Inflammatory macrophage treated with lipopolysaccharide for 4 hours (primary cell): Measurements from ENCODE around the gene MST1.
"Not testable (repeated sequence)": the region's sequence is repeated elsewhere in the genome, so short reads cannot be mapped to it uniquely, and the experiment has no call there.

Source experiments
- DNase-seq: peaks from one replicate; pipeline ENCODE4 v3.0.0-alpha.2; 2020

Gene MST1

GRCh38 chr3:49700453-49701128, 11.3 kb upstream of the MST1 start:
- DNase-seq = no peak

GRCh38 chr3:49700014-49700413, 10.7 kb upstream of the MST1 start:
- no peak for DNase-seq

DNA sequence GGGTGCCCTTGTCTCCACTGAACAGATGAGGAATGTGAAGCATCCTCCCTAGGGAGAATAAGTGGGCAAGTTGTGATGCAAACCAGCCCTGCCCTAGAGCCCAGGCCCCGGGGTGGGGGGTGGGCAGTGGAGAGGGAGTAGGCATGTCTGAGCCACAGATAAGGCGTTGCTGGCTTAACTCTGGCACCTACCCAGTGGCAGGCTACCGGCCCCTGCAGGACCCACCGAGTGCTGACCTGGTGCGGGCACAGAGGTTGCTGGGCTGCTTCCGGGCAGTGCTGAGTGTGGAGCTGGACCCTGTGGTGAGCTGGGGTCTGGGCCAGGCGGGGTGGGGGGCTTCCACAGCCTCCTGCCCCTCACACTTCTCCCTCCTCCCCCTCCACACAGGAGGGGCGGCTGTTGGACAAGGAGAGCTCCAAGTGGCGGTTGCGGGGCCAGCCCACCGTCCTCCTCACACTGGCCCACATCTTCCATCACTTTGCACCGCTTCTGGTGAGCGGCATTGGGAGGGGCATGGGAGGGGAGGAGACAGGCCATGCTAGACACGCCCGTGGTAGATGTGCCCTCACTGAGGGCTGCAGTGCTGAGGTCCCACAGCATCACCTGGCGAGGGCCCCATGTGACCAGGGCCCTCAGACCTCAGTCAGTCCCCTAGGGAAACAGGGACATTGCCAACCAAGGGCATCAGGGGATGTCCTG, 10.2 kb upstream of the MST1 start:
- no peak for DNase-seq

DNA sequence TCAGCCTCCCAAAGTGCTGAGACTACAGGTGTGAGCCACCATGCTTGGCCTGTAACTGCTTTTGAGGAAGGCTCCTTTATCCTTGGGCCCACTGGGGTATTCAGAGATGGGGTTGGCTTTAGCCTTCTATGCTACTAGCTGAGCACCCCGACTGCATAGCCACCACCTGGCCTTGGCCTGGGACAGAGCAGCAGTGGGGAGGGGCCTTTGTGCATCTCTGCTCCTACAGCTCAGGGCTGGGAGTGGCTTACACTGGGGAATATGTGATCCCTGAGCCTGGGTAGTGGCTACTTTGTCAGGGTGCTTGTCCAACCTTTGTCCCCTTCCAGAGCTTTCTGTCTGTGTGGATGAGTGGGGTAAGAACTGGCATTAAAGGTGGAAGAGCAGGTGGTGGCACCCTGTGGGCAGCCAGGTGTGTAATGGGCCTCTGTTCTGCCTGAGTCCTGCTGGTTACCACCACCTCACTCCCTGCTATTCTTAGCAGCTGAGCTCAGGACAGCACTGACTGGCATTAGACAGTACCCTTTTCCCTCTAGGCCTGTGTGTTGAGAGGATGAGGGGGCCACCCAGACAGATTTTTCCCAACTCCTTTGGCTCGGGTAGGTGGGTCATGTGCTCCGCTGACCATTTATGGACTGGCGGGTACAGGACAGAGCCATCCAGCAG, 6.2 kb upstream of the MST1 start:
- DNase-seq = not testable (repeated sequence)

GRCh38 chr3:49694409-49695070, 5.3 kb upstream of the MST1 start:
- not testable (repeated sequence) for DNase-seq

DNA sequence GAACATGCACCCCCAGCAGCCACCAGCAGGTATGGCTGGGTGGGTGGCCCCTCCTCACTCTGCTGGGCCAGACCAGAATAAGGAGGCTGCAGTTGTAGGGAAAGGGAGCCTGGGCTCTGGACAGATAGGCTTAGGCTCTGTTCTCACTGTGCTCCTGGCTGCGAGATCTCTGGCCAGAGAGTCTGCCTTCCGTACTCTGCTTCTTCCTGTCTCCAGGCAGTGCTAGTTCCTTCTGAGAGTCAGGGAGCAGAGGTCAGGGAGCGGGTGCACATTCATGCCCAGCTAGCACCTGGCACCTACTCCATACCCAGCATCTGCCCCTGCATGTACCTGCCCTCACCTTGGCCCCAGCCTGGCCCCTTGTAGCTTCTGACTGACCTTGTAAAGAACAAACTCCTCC, 2.2 kb upstream of the MST1 start:
- DNase-seq = not testable (repeated sequence)

GRCh38 chr3:49690856-49691255, 1.6 kb upstream of the MST1 start:
- DNase-seq = not testable (repeated sequence)

DNA sequence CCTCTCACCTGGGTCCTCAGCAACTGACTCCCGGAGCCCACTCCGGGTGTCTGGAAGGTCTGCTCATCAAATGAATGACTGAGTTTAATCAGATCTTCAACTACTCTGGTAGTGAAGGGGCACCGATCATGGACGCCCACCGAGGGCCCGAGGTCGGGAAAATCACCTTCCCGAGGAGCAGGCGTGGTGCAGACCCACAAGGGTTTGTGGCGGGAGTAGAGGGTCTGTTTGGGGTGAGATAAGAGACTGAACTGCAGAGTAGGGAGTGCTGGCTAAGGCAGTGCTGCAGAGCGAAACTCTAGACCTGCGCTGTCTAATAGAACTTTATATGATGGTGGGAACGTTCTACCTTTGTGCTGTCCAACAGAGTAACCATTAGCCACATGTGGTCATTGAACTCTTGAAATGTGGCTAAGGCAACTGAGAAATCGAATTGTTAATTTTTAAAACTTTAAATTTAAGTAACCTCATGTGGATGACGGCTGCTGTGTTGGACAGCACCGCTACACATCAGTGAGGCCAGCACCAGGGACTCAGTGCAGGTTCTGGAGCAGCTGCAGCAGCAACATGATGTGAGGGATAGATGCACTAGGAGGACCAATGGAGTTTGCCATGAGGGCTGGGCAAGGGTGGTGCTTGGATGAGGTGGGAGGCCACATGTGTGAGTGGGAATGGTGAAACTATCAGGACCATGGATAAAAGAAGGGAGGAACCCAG, 792 bp upstream of the MST1 start:
- not testable (repeated sequence) for DNase-seq

- DNase-seq = not testable (repeated sequence)
Observed at GRCh38 chr3:49688338-49689045, 782 bp downstream of the MST1 start.

GRCh38 chr3:49687424-49687795, 1.9 kb downstream of the MST1 start:
- DNase-seq = not testable (repeated sequence)

DNA sequence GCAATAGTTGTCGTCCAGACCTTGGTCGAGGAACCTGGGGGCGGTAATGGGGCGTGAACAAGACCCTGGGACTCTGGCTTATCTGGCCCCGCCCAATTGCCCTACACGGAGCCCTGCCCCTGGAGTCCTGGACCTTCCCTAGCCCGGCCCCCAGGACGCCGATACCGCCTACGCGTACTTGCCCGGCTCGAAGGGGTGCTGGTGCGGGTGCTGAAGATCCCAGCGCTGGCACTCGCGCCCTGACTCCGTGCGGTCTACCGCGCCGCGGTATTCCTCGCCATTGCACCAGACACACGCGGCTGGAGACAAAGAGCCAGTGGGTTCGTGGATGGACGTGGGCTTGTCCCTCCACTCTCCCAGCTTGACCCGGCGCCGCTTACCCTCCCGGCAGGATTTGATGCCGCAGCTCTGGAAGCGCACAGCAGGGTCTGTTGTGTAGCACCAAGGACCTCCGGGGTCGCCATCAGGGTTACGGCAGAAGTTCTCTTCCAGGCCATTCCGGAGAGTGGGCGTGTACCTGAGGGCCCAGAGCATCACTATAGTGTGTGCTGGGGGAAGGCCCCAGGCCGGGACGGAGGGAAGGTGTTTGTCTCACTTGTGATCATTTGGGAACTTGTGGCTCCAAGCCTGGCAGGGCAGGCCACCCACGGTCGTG, 2.4 kb downstream of the MST1 start:
- peak; percentile 34 for DNase-seq

- not testable (repeated sequence) for DNase-seq
Observed at GRCh38 chr3:49686346-49686745, 2.9 kb downstream of the MST1 start.

GRCh38 chr3:49685846-49686245, 3.4 kb downstream of the MST1 start:
- not testable (repeated sequence) for DNase-seq

DNA sequence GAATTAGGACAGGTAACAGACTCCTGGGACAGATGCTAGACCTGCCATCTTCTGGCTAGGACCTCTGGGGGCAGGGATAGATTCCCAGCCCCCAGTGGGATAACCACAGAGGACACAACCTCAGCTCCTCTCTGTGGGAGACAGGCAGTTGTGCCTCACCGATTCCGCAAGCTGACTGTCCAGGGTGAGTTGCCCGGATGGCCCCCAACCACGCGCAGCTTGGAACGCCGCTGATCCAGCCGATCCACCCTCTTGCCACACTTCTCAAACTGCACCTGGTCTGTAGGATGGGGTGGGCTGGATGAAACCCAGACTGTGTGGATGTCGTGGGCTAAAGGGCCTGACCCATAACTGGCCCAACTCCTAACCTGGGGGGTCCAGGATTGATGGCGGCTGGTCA, 4.2 kb downstream of the MST1 start:
- not testable (repeated sequence) for DNase-seq

GRCh38 chr3:49684453-49684852, 4.8 kb downstream of the MST1 start:
- not testable (repeated sequence) for DNase-seq

DNA sequence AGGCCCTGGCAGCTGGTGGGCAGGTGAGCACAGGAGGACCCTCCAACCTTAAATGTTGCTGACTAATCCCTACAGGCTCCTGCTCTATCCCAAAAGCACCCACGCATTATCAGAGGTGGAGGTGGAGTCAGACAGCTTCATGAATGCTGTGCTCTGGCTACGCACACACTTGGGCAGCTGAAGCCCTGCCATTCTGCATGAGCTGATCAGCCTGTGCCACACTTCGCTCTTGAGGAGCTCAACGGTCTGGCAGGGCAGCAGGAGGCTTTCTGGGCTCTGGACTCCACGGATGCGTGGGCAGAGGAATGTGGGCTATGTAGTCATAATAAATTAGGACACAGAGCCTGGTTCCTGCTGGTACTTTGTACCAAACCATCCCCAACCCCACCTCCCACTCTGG, 6.1 kb downstream of the MST1 start:
- DNase-seq = no peak

DNA sequence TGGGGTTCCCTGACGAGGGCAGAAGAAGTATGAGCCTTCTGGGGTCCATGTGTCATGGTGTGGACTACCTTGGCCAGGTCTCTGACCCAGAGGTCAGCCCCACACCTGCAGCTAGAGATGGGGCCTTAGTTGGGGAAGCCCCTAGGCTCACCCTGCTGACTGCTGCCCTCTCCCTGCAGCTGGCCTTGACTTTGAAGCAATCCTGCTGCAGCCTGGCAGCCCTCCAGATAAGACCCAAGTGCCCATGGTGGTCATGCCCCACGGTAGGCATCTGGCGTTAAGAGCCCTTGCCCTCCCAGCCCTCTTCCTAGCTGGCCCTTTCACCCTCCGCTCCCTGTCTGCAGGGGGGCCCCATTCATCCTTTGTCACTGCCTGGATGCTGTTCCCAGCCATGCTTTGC, 7.7 kb downstream of the MST1 start:
- no peak for DNase-seq

DNA sequence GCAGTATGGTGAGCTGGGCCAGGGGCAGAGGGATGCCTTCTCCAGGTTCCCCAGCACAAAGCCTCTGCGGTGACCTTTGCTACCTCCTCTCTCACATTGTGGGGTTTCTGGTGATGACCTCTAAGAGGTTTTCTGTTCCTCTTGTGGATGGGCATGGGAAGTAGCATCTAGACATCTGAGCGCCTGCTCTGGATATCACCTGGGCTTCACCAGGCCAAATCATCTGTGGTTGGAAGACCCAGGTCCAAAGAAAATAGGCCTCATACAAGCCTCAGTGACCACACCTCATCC, 8.1 kb downstream of the MST1 start:
- DNase-seq = no peak

- DNase-seq = no peak
Observed at GRCh38 chr3:49680493-49681231, 8.6 kb downstream of the MST1 start.

- DNase-seq = no peak
Observed at GRCh38 chr3:49675912-49676311, 13.4 kb downstream of the MST1 start.

GRCh38 chr3:49674497-49674983, 14.7 kb downstream of the MST1 start:
- no peak for DNase-seq
